Measurements from ENCODE around the gene PDSS2. TPM values are rescaled to one million over a fixed set of nuclear protein-coding genes. Genes with fewer than 3 reads are reported as not detected.
A peak's percentile ranks its signal among the peaks of the same experiment; 100 is the strongest.
"Not testable (repeated sequence)": the region's sequence is repeated elsewhere in the genome, so short reads cannot be mapped to it uniquely, and the experiment has no call there.

Gene PDSS2
- total and polyA plus RNA-seq, 9 donors: 6.6 to 10.2 (median 7.3) TPM

- H3K4me1 ChIP-seq (ENCODE audit: control insufficient read depth, insufficient read depth, low read length): no peaks in the 10 kb centered on the region
- no peaks in the 10 kb centered on the region for H3K9me3 ChIP-seq (replicated peaks; ENCODE audit: control insufficient read depth, low read depth, low read length)
- no peaks in the 10 kb centered on the region for H3K27me3 ChIP-seq (ENCODE audit: control insufficient read depth, insufficient read depth, low read length)
- DNase-seq: no peak
- H3K27ac ChIP-seq (ENCODE audit: low read length): no peak overlapping the region
- H3K36me3 ChIP-seq (ENCODE audit: control insufficient read depth, insufficient read depth, low read length): no peaks in the 10 kb centered on the region
- no peak overlapping the region for H3K4me3 ChIP-seq (ENCODE audit: low read length)
Observed at GRCh38 chr6:107214655-107215054, 244.7 kb downstream of the PDSS2 start.

DNA sequence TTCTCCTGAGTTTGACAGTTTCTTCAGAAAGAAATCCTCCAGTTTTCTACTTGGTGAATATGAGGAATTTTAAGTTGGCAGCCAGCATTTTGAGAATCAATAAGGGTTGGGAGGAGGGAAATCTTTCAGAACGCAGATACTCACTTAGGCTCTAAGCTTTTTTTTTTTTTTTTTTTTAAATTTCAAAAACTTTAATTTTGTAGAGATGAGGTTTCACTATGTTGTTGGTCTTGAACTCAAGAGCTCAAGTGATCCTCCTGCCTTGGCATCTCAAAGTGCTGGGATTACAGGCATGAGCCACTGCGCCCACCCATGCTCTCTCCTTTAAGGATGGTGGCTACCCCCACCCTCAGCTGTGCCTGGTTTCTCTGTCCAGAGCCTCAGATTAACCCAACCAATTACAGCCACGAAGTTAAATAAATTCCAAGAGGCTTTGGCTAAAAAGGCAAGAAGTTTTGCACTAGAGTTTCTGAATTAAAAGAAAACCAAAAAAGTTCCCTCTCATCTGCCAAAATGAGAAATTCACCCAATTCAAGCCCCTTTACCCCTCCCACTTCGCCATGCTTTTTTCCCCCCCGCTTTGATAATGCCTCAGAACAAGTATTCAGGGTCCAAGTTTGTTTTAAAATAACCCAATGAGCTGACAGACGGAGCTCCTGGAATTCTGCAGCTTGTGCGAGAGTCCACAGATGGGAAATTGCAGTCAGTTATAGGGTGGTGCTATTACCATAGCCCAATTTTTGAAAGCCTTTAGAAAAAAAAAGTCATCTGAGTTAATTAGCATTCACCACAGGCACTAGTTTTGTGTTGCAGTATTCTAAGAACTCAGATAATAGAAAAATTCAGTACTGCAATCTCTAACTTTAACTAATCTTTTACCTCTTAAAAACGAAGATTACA, 249.7 kb downstream of the PDSS2 start:
- H3K27me3 ChIP-seq (ENCODE audit: control insufficient read depth, insufficient read depth, low read length): no peaks in the 10 kb centered on the region
- no peak for DNase-seq
- no peaks in the 10 kb centered on the region for H3K4me1 ChIP-seq (ENCODE audit: control insufficient read depth, insufficient read depth, low read length)
- H3K36me3 ChIP-seq (ENCODE audit: control insufficient read depth, insufficient read depth, low read length): no peaks in the 10 kb centered on the region
- 63% methylated on average over 5 of the region's 8 CpGs for WGBS (ENCODE audit: insufficient coverage)
- H3K27ac ChIP-seq (ENCODE audit: low read length): no peak overlapping the region
- H3K9me3 ChIP-seq (replicated peaks; ENCODE audit: control insufficient read depth, low read depth, low read length): no peaks in the 10 kb centered on the region
- H3K4me3 ChIP-seq (ENCODE audit: low read length): no peak overlapping the region

DNA sequence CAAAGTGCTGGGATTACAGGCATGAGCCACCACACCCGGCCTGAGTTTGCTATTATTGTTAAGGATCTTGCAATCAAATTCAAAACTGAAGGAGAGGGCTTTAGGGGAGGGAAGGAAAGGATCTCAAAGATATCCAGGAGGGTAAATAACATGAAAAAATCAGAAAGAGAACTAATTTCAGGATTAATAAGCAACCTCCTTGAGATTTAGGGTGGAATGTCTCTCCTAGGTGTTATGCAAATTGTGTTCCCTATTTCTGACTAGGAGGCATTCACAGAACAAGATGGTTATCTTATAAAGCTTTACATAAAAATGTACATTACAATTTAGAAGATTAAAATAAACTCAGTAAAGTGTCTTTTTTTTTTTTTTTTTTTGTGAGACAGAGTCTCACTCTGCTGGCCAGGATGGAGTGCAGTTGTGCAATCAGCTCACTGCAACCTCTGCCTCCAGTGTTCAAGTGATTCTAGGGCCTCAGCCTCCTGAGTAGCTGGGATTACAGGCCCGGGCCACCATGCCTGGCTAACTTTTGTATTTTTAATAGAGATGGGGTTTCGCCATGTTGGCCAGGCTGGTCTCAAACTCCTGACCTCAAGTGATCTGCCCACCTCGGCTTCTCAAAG, 252.0 kb downstream of the PDSS2 start:
- Histone ChIP-seq H3K36me3 (ENCODE audit: control insufficient read depth, insufficient read depth, low read length) (peaks cover 2% of the 10 kb centered on the region), H3K27me3 (ENCODE audit: control insufficient read depth, insufficient read depth, low read length) (no peaks in the 10 kb centered on the region), H3K4me1 (ENCODE audit: control insufficient read depth, insufficient read depth, low read length) (no peaks in the 10 kb centered on the region), H3K27ac (ENCODE audit: low read length) (no peak overlapping the region), H3K9me3 (replicated peaks; ENCODE audit: control insufficient read depth, low read depth, low read length) (no peaks in the 10 kb centered on the region), H3K4me3 (ENCODE audit: low read length) (no peak overlapping the region)
- DNase-seq: no peak
- 100% methylated on average over 1 of the region's 4 CpGs for WGBS (ENCODE audit: insufficient coverage)

DNA sequence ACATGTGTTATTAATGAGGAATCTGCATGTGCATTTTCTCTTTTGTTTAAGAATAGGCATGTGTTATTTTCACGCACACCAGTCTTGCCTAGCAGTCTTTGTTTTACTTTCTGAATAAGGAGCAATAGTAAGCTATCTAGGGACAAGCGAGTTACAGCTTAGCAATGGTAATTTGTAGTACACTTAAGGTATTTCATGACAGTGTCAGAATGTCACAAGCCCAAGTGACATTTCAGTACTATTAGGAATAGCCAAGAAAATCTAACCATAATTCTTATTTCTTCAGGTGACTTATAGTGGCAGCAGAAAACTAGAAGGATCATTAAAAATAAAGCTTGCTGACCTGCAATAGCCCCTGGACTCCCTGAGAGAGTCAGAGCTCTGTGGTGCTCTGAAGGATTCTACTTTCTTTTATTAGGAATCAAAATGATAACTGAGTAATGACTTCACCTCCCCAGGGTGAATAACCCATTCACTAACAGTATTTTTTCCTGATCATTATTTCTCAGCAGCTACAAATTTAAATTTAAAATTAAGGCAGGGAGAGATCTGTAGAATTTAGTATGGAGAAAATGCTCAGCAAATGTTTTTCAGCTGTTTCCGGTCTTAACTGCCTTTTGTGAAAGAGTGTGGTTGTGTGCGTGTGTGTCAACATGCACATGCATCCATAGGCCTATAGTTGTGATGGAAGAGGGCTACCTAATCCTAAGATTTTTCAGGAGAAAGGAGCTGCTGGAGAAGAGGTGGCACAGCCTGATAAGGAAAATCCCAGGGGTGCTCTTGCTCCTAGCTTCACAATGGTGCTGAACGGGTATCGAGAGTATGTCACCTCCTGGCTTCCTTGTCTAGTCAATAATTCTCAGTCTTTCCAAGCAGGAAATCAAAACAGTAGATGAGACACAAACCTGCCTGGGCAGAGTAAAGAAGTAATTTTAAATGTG, 254.0 kb downstream of the PDSS2 start:
- no peaks in the 10 kb centered on the region for H3K4me1 ChIP-seq (ENCODE audit: control insufficient read depth, insufficient read depth, low read length)
- H3K36me3 ChIP-seq (ENCODE audit: control insufficient read depth, insufficient read depth, low read length): peaks cover 2% of the 10 kb centered on the region
- no peak for DNase-seq
- no peak overlapping the region for H3K4me3 ChIP-seq (ENCODE audit: low read length)
- no peak overlapping the region for H3K27ac ChIP-seq (ENCODE audit: low read length)
- WGBS (ENCODE audit: insufficient coverage): 93% methylated on average over 2 of the region's 6 CpGs
- no peaks in the 10 kb centered on the region for H3K27me3 ChIP-seq (ENCODE audit: control insufficient read depth, insufficient read depth, low read length)
- no peaks in the 10 kb centered on the region for H3K9me3 ChIP-seq (replicated peaks; ENCODE audit: control insufficient read depth, low read depth, low read length)

- WGBS (ENCODE audit: insufficient coverage): 57% methylated on average over 3 of the region's 4 CpGs
- Histone ChIP-seq H3K9me3 (replicated peaks; ENCODE audit: control insufficient read depth, low read depth, low read length) (no peaks in the 10 kb centered on the region), H3K27ac (ENCODE audit: low read length) (no peak overlapping the region), H3K36me3 (ENCODE audit: control insufficient read depth, insufficient read depth, low read length) (peaks cover 2% of the 10 kb centered on the region), H3K4me3 (ENCODE audit: low read length) (no peak overlapping the region), H3K4me1 (ENCODE audit: control insufficient read depth, insufficient read depth, low read length) (no peaks in the 10 kb centered on the region), H3K27me3 (ENCODE audit: control insufficient read depth, insufficient read depth, low read length) (no peaks in the 10 kb centered on the region)
- no peak for DNase-seq
Observed at GRCh38 chr6:107202876-107203468, 256.4 kb downstream of the PDSS2 start.

GRCh38 chr6:107198631-107199416, 260.5 kb downstream of the PDSS2 start:
- Histone ChIP-seq H3K27me3 (ENCODE audit: control insufficient read depth, insufficient read depth, low read length) (no peaks in the 10 kb centered on the region), H3K4me3 (ENCODE audit: low read length) (no peak overlapping the region), H3K27ac (ENCODE audit: low read length) (no peak overlapping the region), H3K9me3 (replicated peaks; ENCODE audit: control insufficient read depth, low read depth, low read length) (no peaks in the 10 kb centered on the region), H3K36me3 (ENCODE audit: control insufficient read depth, insufficient read depth, low read length) (peaks cover 2% of the 10 kb centered on the region), H3K4me1 (ENCODE audit: control insufficient read depth, insufficient read depth, low read length) (no peaks in the 10 kb centered on the region)
- no peak for DNase-seq
- 86% methylated on average over 1 of the region's 7 CpGs for WGBS (ENCODE audit: insufficient coverage)

GRCh38 chr6:107196152-107196551, 263.2 kb downstream of the PDSS2 start:
- WGBS (ENCODE audit: insufficient coverage): 83% methylated on average over 1 of the region's 3 CpGs
- H3K27me3 ChIP-seq (ENCODE audit: control insufficient read depth, insufficient read depth, low read length): no peaks in the 10 kb centered on the region
- DNase-seq: no peak
- H3K36me3 ChIP-seq (ENCODE audit: control insufficient read depth, insufficient read depth, low read length): no peaks in the 10 kb centered on the region
- H3K27ac ChIP-seq (ENCODE audit: low read length): no peak overlapping the region
- H3K9me3 ChIP-seq (replicated peaks; ENCODE audit: control insufficient read depth, low read depth, low read length): no peaks in the 10 kb centered on the region
- peaks cover 6% of the 10 kb centered on the region for H3K4me1 ChIP-seq (ENCODE audit: control insufficient read depth, insufficient read depth, low read length)
- H3K4me3 ChIP-seq (ENCODE audit: low read length): no peak overlapping the region

DNA sequence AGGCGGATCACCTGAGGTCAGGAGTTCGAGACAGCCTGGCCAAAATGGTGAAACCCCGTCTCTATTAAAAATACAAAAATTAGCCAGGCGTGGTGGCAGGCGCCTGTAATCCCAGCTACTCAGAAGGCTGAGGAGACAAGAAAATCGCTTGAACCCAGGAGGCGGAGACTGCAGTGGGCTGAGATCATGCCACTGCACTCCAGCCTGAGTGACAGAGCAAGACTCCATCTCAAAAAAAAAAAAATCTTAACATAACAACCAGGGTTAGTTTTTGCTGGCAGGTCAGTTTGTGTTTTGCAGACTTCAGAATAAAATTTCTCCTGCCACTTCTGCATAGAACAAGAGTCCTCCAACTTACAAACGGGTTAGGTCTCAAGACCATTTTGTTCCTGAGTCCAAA, 264.6 kb downstream of the PDSS2 start:
- not testable (repeated sequence) for DNase-seq; H3K27ac ChIP-seq (ENCODE audit: low read length); H3K27me3 ChIP-seq (ENCODE audit: control insufficient read depth, insufficient read depth, low read length); H3K9me3 ChIP-seq (replicated peaks; ENCODE audit: control insufficient read depth, low read depth, low read length); H3K4me1 ChIP-seq (ENCODE audit: control insufficient read depth, insufficient read depth, low read length); H3K4me3 ChIP-seq (ENCODE audit: low read length); H3K36me3 ChIP-seq (ENCODE audit: control insufficient read depth, insufficient read depth, low read length)
- WGBS (ENCODE audit: insufficient coverage): 96% methylated on average over 4 of the region's 8 CpGs

DNA sequence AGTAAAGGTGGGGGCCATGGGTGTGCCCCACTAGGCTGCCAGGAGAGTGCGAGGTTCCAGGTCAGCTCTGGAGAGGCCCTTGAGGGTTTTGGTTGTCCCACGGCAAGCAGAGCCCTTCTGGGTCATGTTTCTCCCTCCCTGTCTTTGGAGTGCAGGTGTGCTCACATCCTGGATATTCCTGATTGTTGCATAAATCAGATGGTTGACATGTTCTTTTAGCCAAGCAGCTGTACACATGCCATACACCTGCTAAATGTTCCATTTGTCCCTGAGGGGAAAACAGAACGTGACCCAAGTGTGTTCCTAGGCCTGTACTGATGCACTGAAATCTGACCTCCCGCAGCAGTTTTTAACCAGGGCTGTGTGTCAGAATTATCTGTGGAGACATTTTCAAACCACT, 266.5 kb downstream of the PDSS2 start:
- H3K4me3 ChIP-seq (ENCODE audit: low read length): no peak overlapping the region
- peak; percentile 30 for DNase-seq
- peaks cover 6% of the 10 kb centered on the region for H3K4me1 ChIP-seq (ENCODE audit: control insufficient read depth, insufficient read depth, low read length)
- no peaks in the 10 kb centered on the region for H3K9me3 ChIP-seq (replicated peaks; ENCODE audit: control insufficient read depth, low read depth, low read length)
- no peak overlapping the region for H3K27ac ChIP-seq (ENCODE audit: low read length)
- WGBS (ENCODE audit: insufficient coverage): 36% methylated on average over 1 of the region's 4 CpGs
- no peaks in the 10 kb centered on the region for H3K27me3 ChIP-seq (ENCODE audit: control insufficient read depth, insufficient read depth, low read length)
- no peaks in the 10 kb centered on the region for H3K36me3 ChIP-seq (ENCODE audit: control insufficient read depth, insufficient read depth, low read length)

Measured in muscle of leg (tissue), 11 donors.